ENCODE data around the gene FOXP1.

FOXP1 gene

GRCh38 chr3:71206305-71207165 is 377.0 kb downstream of the FOXP1 start:
- no peak for DNase-seq (ENCODE audit: low spot score)

- DNase-seq (ENCODE audit: low spot score) = no peak
These were observed 379.6 kb downstream of the FOXP1 start for GRCh38 chr3:71203727-71204488.

GRCh38 chr3:71202848-71203533 is 380.5 kb downstream of the FOXP1 start:
- no peak for DNase-seq (ENCODE audit: low spot score)

GRCh38 chr3:71201939-71202338 is 381.6 kb downstream of the FOXP1 start:
- DNase-seq (ENCODE audit: low spot score) = no peak

GRCh38 chr3:71197841-71198565 is 385.5 kb downstream of the FOXP1 start:
- no peak for DNase-seq (ENCODE audit: low spot score)

GRCh38 chr3:71195492-71195891 is 388.0 kb downstream of the FOXP1 start:
- no peak for DNase-seq (ENCODE audit: low spot score)

GRCh38 chr3:71194785-71195184 is 388.7 kb downstream of the FOXP1 start:
- no peak for DNase-seq (ENCODE audit: low spot score)

- no peak for DNase-seq (ENCODE audit: low spot score)
These were observed 392.5 kb downstream of the FOXP1 start for GRCh38 chr3:71191031-71191482.

GRCh38 chr3:71189480-71189879 is 394.0 kb downstream of the FOXP1 start:
- DNase-seq (ENCODE audit: low spot score) = no peak

GRCh38 chr3:71187715-71188114 is 395.8 kb downstream of the FOXP1 start:
- DNase-seq (ENCODE audit: low spot score) = no peak

GRCh38 chr3:71186801-71187200 is 396.7 kb downstream of the FOXP1 start:
- no peak for DNase-seq (ENCODE audit: low spot score)

GRCh38 chr3:71185733-71186455 is 397.6 kb downstream of the FOXP1 start:
- no peak for DNase-seq (ENCODE audit: low spot score)

- DNase-seq (ENCODE audit: low spot score) = no peak
These were observed 399.3 kb downstream of the FOXP1 start for GRCh38 chr3:71184252-71184651.

GRCh38 chr3:71183549-71183948 is 400.0 kb downstream of the FOXP1 start:
- DNase-seq (ENCODE audit: low spot score) = no peak

GRCh38 chr3:71180524-71180923 is 403.0 kb downstream of the FOXP1 start:
- no peak for DNase-seq (ENCODE audit: low spot score)

GRCh38 chr3:71177375-71177774 is 406.2 kb downstream of the FOXP1 start:
- DNase-seq (ENCODE audit: low spot score) = no peak

GRCh38 chr3:71176366-71176765 is 407.2 kb downstream of the FOXP1 start:
- no peak for DNase-seq (ENCODE audit: low spot score)

- DNase-seq (ENCODE audit: low spot score) = no peak
These were observed 407.7 kb downstream of the FOXP1 start for GRCh38 chr3:71175691-71176365.

GRCh38 chr3:71172951-71173350 is 410.6 kb downstream of the FOXP1 start:
- no peak for DNase-seq (ENCODE audit: low spot score)

GRCh38 chr3:71172189-71172588 is 411.3 kb downstream of the FOXP1 start:
- no peak for DNase-seq (ENCODE audit: low spot score)

GRCh38 chr3:71171247-71171646 is 412.3 kb downstream of the FOXP1 start:
- DNase-seq (ENCODE audit: low spot score) = no peak
